SKM-1 treated with dmso at 0.1 percent for 144 hours (cell line): ENCODE measurements around the gene LGALS7.
A peak's percentile ranks its signal among the peaks of the same experiment; 100 is the strongest.
"Not testable (repeated sequence)": the region's sequence is repeated elsewhere in the genome, so short reads cannot be mapped to it uniquely, and the experiment has no call there.

ENCODE experiments used
- DNase-seq: peaks from one replicate; lab custom pipeline; 2025; ENCODE audit not compliant: unreplicated experiment; lab: John Stamatoyannopoulos, UW

The LGALS7 gene

DNA sequence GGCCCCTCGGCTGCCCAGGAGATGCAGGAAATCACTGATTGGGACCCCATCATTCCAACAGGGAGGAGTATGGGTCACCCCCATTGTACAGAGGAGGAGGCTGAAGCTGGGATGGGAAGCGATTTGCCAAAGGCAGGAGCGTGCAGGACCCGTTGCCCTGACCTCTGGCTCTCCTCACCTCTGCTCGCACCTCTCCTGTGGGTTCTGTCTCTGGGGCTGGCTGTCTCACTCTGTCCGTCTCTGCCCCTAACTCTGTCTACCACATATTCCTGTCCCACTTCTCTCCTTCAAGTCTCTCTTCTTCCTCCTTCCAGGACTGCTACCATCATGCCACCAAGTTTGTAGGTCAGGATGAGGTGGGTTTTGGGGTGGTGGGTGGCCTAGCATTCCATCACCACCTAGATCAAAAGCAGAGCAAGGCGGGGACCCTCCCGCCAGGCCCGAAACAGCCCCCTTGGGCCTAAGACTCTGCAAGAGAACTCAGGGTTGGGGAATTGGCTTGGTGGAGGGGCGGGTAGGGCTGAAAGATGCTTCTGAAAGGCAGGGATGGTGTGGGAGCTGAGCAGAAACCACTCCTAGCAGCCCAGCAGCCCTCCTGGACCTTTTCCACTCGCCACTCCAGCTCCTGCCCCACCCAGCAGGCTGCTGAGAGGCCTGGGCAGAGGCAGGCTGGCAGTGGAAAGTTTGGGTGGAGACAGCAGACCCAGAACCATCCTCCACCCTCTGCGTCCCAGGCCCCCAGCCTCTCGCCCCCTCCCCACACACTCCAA lies 1.0 kb upstream of the LGALS7 start:
- no peak for DNase-seq

DNA sequence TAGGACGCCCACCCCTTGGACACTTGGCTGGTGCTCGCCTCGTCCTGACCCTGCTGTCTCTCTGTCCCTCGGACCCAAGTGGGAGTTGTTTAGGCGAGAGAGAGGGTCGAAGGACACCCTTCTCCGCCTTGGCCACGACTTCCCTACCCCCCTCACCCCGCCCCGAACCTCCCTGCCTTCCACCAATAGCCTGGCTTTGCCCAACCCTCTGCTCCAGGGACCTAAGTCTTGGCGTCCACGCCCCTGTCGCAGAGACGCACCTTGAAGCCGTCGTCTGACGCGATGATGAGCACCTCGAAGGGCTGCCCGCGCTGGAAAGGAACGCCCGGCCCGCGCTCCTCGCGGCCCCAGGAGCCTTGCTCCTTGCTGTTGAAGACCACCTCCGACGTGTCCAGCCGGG lies 1.7 kb downstream of the LGALS7 start:
- not testable (repeated sequence) for DNase-seq

DNA sequence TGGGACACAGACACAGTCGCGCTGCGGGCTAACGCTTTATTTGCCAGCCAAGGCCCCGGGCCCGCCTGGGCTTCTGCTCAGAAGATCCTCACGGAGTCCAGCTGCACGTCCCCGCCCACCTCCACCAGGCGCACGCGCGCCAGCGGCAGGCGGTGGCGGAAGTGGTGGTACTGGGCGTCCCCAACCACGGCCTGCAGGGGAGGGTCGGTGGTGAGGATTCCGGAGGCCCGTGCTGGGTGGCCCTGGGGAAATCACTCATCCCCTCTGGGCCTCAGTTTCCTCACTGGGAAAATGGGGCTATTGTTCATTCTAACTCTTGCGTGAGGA lies 2.4 kb downstream of the LGALS7 start:
- not testable (repeated sequence) for DNase-seq

DNA sequence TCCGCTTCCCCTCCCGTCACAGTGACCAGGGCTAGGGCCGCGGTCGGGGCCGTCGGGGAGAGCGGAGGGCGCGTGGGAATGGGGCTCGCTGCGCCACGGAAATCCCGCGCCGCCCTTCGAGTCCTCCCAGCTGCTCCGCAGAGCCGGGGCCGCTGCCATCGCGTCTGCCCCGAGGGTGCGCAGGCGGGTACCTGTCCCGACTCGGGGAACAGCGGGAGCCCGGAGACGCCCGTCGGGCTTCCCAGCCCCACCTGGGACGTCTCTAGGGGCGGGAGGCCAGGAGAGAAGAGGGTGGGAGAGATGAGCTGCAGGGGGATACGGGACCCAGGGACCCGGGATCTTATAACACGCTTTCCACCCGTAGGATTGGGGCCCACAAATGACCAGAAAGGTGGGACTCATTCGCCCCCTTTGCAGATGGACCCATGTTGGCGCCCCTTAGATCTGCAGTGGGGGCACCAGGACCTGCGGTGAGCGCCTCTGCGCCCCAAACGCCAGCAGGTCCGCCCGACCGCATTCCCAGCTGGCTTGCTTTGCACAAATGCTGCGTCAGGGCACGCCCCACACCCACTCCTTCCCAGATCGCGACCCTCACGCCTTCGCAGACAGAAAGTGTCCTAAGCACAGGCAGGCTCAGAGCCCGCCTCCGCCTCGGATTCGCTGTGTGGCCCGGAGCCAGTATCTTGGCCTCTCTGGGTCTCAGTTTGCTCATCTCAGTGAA lies 2.9 kb downstream of the LGALS7 start:
- DNase-seq: not testable (repeated sequence)

DNA sequence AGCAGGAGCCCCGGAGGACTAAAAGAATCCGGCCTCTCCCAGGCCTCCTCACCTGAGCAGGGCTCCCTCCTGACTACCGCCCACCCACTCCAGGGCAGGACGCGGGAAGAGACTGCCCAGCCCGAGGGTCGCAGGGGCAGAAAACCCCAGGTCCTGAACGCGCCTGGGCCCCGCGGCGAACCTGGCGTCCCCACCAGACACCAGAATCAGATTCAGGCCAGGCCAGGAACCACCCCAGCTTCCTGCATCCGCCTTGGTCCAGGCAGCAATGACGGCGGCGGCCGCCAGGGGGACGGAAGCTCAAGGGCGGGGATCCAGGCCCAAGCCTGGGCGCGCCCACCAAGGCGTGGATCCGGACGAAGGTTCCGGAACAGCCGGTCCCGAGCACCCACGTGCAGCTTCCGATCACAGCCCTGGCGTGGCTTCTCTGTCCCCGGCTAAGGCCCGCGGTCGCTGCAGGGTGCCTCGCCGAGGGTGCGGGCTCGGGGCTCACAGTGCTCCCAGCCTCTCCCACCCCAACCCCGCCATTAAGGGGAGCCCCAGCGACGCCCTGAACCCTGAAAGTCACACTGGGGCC lies 3.6 kb downstream of the LGALS7 start:
- DNase-seq: no peak

DNA sequence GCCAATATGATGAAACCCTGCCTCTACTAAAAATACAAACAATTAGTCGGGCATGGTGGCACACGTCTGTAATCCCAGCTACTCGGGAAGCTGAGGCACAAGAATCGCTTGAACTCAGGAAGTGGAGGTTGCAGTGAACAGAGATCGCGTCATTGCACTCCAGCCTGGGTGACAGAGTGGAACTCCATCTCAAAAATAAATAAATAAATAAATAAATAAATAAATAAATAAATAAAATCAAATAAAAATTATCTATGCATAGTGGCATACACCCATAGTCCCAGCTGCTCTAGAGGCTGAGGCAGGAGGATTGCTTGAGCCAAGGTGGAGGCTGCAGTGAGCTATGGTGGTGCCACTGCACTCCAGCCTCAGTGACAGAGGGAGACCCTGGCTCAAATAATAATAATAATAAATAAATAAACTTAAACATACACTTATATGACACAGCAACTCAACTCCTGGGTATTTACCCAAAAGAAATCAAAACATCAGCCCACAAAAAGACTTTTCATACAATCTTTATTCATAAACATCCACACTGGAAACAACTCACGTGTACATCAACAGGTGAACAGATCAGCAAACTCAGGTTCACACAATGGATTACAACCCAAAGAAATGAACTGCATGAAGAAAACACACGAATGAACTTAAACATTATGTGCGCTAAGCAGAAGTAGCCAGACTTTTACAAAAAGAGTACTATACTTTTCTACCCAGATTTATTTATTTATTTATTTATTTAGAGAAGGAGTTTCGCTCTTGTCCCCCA lies 6.9 kb downstream of the LGALS7 start:
- DNase-seq: no peak

DNA sequence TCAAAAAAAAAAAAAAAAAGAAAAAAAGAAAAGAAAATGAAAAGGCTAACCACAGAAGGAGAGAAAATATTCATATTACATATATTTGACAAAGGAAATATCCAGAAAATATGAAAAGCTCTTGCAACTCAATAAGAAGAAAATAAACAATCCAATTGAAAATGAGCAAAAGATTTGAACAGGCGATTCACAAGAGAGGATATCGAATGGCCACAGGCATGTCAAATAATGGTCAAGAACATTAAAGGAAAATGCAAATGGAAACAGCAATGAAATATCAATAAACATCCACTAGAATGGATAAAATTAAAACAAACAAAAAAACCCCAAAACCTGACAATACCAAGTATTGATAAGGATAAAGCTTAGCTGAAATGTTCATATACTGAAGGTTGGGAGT lies 8.1 kb downstream of the LGALS7 start:
- no peak for DNase-seq

DNA sequence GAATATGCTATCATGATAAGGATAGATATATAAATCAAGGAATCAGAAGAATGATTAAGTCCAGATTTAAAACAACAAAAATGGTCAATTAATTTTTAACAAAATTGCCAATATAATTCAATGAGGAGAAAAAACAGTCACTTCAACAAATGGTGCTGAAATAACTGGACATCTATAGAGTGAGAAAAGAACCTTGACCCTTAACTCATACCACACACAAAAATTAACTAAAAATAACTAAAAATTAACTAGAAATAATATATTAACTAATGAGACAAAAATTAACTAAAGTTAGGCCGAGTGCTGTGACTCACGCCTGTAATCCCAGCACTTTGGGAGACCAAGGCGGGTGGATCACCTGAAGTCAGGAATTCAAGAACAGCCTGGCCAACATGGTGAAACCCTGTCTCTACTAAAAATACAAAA lies 9.5 kb downstream of the LGALS7 start:
- no peak for DNase-seq

DNA sequence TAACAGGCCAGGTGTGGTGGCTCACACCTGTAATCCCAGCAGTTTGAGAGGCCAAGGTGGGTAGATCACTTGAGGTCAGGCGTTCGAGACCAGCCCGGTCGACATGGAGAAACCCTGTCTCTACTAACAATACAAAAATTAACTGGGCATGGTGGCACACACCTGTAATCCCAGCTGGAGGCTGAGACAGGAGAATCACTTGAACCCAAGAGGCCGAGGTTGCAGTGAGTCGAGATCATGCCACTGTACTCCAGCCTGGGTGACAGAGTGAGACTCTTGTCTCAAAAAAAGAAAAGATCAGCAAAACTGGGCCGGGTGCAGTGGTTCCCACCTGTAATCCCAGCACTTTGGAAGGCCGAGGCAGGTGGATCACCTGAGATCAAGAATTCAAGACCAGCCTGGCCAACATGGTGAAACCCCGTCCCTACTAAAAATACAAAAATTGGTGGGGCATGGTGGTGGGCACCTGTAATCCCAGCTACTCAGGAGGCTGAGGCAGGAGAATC lies 11.4 kb downstream of the LGALS7 start:
- DNase-seq: not testable (repeated sequence)

DNA sequence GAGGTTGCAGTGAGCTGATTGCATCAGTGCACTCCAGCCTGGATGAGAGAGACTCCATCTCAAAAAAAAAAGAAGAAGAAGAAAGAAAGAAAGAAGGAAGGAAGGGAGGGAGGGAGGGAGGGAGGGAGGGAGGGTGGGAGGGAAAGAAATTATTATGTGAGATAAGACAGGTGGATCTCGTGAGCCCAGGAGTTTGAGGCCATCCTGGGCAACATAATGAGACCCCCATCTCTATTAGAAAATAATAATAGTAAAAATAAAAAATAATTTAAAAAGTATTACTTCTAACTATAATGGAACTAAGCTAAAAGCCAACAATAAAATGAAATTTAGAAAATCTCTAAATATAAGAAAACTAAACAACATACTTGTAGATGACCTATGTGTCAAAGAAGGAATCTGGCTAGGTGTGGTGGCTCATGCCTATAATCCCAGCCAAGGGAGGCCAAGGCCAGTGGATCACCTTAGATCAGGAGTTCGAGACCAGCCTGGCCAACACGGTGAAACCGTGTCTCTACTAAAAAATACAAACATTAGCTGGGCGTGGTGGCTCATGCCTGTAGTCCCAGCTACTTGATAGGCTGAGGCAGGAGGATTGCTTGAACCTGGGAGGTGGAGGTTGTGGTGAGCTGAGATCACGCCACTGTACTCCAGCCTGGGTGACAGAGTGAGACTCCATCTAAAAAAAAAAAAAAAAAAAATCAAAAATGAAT lies 12.4 kb downstream of the LGALS7 start:
- not testable (repeated sequence) for DNase-seq

DNA sequence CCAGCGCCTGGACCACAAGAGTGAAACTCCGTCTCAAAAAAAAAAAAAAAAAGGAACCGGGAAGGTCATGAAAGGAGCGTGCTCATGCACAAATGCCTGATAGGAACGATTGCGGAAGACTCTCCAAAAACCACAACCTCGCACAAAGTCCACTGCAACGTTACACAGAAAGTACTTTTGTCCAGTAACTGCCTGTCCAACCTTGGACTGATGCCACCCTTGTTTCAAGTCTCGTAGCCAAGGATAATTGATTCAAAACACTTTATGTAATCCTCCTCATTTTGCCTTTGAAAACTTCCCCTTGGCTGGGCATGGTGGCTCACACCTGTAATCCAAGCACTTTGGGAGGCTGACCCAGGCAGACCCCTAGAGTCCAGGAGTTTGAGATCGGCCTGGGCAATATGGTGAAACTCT lies 13.7 kb downstream of the LGALS7 start:
- peak; percentile 65 for DNase-seq

DNA sequence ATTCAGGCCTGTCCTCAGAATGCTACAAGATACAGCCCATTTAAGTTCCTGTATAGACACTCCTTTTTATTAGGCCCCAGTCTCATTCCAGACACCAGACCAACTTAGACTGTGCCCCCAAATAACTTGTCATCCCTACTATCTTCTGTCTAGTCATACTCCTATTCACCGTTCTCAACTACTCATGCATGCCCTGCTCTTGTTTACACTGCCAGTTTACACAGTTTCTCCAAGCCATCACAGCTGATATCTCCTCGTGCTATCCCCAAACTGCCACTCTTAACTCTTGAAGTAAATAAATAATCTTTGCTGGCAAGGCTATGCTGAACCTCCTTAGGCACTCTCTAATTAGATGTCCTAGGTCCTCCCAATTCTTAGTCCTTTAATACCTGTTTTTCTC lies 19.1 kb downstream of the LGALS7 start:
- DNase-seq: not testable (repeated sequence)

DNA sequence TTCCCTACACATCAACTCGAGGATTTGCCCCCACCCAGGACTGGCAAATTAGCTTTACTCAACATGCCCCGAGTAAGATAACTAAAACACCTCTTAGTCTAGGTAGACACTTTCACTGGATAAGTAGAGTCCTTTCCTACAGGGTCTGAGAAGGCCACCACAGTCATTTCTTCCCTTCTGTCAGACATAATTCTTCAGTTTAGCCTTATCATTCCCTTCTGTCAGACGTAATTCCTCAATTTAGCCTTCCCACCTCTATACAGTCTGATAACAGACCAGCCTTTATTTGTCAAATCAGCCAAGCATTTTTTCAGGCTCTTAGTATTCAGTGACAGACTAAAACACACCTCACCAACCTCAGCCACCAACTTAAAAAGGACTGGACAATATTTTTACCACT lies 19.5 kb downstream of the LGALS7 start:
- DNase-seq: not testable (repeated sequence)

DNA sequence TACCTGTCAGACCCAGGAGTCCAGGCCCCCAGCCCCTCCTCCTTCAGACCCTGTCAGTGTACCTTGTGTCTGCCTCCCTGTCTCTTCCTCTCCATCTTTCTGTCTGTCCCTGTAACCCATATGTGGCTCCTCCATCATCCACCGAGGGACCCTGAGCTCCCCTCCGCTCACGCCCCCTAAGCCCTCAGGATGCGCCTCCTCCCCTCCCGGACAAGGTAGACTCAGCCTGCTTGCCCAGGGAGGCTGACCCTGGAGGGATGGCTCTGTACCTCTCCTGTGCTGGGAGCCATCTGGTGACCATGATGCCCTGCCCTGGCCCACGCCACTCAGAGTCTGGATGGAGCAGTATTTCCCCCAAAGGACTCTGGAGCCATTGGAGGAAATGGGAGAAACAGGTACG lies 28.0 kb downstream of the LGALS7 start:
- no peak for DNase-seq

DNA sequence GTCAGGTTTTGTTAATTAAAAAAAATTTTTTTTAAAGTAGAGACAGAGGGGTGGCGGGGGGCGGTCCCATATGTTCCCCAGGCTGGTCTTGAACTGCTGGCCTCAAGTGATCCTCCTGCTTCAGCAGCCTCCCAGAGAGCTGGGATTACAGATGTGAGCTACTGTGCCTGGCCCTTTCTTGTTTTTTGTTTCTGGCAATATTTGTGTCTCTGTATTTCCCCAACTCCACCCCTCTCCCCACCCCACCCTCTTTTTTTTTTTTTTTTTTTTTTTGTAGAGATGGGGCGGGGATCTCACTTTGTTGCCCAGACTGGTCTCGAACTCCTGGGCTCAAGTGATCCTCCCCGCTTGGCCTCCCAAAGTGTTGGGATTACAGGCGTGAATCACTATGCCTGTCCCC lies 28.4 kb downstream of the LGALS7 start:
- DNase-seq: no peak

DNA sequence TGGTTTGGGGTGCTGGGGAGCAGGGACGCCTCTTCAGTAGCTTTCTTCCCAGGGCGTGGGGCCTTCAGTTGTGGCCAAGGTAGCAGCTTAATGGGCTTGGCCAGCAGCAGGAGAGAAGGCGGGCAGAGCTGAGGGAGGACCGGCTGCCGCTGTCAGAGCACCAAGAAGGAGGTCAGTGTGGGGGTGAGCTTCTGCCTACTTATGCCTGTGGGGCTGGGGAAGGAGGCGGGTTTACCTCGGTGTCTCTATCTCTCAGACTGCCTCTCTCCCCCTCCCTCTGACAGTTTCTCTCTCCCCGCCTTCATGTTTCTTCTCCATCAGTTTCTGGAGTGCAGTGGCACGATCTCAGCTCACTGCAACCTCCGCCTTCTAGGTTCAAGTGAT lies 29.0 kb downstream of the LGALS7 start, which contains the start of gene CAPN12:
TSS of gene CAPN12 (minus strand) at position 177 of the 384 bp plus-strand sequence. CDS start 309 bp downstream, outside the sequence.
- DNase-seq: no peak

DNA sequence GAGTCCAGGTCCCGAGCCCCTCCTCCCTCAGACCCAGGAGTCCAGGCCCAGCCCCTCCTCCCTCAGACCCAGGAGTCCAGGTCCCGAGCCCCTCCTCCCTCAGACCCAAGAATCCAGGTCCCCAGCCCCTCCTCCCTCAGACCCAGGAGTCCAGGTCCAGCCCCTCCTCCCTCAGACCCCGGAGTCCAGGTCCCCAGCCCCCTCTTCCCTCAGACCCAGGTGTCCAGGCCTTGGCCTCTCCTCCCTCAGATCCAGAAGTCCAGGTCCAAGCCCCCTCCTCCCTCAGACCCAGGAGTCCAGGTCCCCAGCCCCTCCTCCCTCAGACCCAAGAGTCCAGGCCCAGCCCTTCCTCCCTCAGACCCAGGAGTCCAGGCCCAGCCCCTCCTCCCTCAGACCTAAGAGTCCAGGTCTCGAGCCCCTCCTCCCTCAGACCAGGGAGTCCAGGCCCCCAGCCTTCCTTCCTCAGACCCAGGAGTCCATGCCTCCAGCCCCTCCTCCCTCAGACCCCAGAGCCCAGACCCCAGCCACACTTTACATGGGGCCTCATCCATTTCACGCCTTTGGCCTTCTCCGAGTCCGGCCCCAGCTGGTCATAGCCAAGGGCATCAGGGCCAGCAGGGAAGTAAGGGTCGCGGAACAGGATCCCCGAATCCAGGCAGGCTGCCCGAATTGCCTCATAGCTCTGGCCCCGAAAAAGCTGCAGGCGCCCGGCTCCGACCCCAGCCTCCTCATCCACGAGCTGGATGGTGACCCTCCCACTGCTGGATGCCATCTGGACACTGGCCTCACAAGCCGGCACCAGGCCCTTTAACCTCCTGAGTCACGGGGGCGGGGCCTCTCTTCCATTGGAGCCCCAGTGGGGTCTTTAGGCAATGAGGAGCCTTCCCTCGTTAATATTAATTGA lies 29.7 kb downstream of the LGALS7 start:
- no peak for DNase-seq

DNA sequence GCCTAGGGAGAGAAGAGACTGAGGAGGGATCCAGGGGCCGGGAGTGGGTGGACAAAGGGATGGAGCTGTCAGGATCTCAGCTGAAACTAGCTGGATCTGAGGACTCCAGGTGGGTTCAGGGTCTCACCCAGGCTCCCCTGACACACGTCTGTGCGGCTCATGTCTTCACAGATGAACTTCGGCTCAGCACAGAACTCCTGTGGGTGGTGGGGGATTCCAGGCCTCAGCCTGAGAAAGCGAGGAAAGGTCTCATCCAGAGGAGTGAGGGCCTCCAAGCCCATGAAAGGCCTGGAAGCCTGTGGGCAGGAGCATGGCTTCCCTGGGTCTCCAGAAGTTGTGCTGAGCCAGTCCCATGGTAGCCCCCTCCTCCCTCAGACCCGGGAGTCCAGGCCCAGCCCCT lies 30.4 kb downstream of the LGALS7 start:
- no peak for DNase-seq

DNA sequence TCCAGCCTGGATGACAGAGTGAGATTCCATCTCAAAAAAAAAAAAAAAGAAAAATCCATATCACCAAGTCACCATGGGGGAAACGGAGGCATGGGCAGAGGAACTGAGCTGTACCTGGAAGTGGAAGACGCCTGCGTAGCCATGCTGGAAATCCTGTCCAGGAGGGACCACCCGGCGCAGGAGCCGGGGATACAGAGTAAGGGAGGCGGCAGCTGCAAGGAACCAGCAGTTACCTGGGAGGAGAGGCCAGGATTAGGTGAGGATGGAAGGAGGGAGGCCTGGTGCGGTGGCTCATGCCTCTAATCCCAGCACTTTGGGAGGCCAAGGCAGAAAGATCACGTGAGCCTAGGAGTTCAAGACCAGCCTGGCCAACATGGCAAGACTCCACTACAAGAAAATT lies 31.0 kb downstream of the LGALS7 start:
- no peak for DNase-seq

DNA sequence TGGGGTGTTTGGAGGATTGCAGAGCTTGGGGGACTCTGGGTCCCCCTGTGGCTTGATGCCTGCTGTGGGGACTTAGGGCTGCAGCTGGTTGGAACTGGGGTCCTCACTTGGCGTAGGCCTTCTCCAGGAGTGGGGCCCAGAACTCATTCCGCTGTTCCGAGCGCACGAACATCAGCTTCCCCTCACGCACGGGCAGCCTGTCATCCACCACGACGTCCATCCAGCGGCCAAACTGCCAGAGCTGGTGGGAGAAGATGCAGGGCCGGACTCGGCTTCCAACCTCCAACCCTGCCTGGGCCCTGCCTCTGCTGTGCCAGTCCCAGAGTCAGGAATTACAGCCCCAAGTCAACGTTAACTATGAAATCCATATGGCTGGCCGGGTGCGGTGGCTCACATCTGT lies 31.6 kb downstream of the LGALS7 start:
- no peak for DNase-seq
